ENCODE measurements around the gene CCS. TPM values are rescaled to one million over a fixed set of nuclear protein-coding genes. Genes with fewer than 3 reads are reported as not detected.

The CCS gene
- total RNA-seq, 1 donor from 2014 or later: 22.1 TPM

DNA sequence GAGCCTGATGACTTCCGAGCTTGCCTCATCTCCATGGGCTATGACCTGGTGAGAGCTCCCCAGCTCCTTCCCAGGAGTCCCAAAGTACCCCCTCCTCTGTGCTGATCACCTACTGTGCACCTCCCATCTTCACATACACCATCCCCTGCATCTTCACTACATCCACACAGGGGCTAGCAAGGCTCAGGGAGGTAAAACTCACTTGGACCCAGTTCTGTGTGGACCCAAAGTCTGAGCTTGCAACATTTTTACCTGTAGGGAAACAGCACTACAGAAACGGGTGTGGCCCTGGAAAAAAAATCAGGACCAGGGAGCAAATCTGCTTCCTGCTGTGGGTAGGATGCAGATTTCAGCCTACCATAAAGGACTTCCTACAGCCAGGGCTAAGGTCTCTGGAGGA, 30.7 kb upstream of the CCS start:
- no peak for TF ChIP-seq CTCF (conservative IDR thresholded peaks at IDR 0.05; ENCODE audit: low read depth, low read length)

DNA sequence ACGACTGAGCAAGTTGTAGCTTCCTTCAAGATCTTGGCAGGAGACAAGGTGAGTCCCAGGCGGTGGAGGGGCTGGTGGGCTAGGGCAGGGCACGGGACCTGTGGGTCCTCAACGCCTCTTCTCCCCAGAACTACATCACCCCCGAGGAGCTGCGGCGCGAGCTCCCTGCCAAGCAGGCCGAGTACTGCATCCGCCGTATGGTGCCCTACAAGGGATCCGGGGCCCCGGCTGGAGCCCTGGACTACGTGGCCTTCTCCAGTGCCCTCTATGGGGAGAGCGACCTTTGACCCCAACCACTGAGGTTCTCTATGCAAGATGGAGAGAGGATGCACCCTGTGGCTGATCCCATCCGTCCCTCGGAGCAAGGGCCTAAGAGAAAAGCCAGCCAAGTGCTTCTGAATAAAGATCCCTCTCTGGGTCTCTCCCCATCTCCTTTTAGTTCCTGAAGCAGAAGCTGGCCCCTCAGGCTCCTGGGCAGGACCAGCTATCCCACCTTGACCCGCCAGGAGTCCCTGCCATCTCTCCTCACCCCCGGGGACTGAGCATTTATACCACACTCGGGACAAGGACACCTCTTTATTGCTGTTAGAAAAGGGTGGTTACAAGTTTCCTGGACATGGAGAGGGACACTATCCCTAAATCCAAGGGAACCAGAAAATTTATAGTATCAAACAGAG, 29.9 kb upstream of the CCS start:
- TF ChIP-seq CTCF (conservative IDR thresholded peaks at IDR 0.05; ENCODE audit: low read depth, low read length): no peak
- H3K4me3 ChIP-seq (ENCODE audit: low read depth, low read length): no peak overlapping the region
- DNase-seq (ENCODE audit: low read depth): no peak

More for the DNA sequence above, 30.7 kb upstream of the CCS start:
- no peak for DNase-seq (ENCODE audit: low read depth)
- H3K4me3 ChIP-seq (ENCODE audit: low read depth, low read length): no peak overlapping the region

DNA sequence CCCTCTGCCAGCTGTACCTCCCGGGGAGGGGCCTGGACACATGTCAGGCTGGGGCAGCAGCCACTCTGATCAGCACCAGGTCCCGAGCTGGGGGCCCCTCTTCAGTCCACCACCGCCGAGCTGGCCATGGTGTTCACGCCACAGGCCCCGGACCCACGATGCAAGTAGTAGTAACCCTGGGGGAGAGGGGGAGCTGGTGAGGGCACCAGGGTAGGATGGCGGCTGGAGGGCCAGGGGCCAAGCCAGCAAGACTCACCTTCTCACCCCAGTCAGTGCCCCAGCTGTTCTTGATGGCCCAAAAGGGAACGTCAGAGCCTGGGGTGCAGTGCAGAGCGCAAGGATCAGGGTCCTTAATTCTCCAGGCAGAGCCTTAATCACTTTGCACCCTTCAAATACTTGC, 29.2 kb upstream of the CCS start:
- no peak for TF ChIP-seq CTCF (conservative IDR thresholded peaks at IDR 0.05; ENCODE audit: low read depth, low read length)
- H3K4me3 ChIP-seq (ENCODE audit: low read depth, low read length): no peak overlapping the region
- no peak for DNase-seq (ENCODE audit: low read depth)

- no peak overlapping the region for H3K4me3 ChIP-seq (ENCODE audit: low read depth, low read length)
- TF ChIP-seq CTCF (conservative IDR thresholded peaks at IDR 0.05; ENCODE audit: low read depth, low read length): no peak
- no peak for DNase-seq (ENCODE audit: low read depth)
Measured at GRCh38 chr11:66564538-66564937, 28.4 kb upstream of the CCS start.

DNA sequence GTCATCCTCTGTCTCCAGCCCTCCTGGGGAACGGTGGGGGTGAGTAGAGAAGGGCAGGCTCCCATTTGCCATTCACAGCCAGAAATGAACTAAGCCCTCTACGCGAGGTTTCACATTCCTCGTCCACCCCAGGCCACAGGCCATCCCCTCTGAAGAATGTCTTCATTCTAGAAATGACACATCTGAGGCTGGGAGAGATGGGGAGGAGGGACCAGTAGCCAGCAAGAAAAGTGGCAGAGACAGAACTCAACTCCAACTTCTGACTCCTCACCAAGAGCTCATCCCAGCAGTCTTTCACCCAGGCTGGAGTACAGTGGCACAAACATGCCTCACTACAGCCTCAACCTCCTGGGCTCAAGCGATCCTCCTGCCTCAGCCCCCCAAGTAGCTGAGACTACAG, 28.0 kb upstream of the CCS start:
- H3K4me3 ChIP-seq (ENCODE audit: low read depth, low read length): no peak overlapping the region
- no peak for TF ChIP-seq CTCF (conservative IDR thresholded peaks at IDR 0.05; ENCODE audit: low read depth, low read length)
- no peak for DNase-seq (ENCODE audit: low read depth)

DNA sequence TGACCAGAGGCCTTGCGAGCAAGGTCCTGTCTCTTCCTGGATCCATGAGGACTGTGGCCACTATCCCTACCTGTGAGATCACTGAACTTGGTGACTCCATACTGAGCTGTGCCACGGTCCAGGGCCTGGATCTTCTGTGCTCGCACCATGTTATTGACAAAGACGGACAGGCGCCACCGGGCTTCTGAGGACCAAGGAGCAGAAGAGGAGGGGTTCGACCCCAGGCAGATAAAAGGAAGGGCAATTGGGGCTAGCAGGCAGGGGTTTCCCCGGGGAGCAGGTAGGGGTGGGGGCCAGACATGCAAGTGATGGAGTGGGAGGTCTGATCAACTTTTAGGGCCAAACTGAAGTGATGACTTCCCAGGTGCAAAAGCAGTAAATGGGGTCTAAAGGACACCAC, 26.8 kb upstream of the CCS start:
- TF ChIP-seq CTCF (conservative IDR thresholded peaks at IDR 0.05; ENCODE audit: low read depth, low read length): no peak
- DNase-seq (ENCODE audit: low read depth): no peak
- H3K4me3 ChIP-seq (ENCODE audit: low read depth, low read length): no peak overlapping the region

DNA sequence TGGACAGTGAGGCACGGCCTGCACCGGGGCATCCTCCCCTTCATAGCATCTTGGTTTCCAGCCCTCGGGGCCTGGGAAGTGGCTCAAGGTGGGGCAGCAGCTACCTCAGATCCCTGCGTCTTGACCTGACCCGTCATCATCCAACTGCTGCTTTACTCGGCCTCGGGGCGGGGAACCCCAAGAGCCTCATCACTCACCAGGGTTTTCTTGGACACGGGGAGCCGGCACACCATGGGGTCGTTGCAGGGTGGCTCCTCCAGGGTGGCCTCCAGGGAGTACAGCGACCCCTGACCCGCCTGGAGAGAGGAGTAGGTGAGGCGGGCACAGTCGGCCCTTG, 25.2 kb upstream of the CCS start:
- no peak for TF ChIP-seq CTCF (conservative IDR thresholded peaks at IDR 0.05; ENCODE audit: low read depth, low read length)
- DNase-seq (ENCODE audit: low read depth): no peak
- H3K4me3 ChIP-seq (ENCODE audit: low read depth, low read length): peak overlapping the region; percentile 53

Data from epithelial cell of proximal tubule (primary cell).